GM18868 (cell line): Measurements from ENCODE around the gene CYP11A1.

Source experiments
- ATAC-seq: cut with Tn5 transposase; IDR thresholded peaks from one replicate; pipeline ENCODE4 v1.9.1; 2021; ENCODE audit warnings: mild to moderate bottlenecking, moderate library complexity; ENCODE audit not compliant: unreplicated experiment

CYP11A1 gene

DNA sequence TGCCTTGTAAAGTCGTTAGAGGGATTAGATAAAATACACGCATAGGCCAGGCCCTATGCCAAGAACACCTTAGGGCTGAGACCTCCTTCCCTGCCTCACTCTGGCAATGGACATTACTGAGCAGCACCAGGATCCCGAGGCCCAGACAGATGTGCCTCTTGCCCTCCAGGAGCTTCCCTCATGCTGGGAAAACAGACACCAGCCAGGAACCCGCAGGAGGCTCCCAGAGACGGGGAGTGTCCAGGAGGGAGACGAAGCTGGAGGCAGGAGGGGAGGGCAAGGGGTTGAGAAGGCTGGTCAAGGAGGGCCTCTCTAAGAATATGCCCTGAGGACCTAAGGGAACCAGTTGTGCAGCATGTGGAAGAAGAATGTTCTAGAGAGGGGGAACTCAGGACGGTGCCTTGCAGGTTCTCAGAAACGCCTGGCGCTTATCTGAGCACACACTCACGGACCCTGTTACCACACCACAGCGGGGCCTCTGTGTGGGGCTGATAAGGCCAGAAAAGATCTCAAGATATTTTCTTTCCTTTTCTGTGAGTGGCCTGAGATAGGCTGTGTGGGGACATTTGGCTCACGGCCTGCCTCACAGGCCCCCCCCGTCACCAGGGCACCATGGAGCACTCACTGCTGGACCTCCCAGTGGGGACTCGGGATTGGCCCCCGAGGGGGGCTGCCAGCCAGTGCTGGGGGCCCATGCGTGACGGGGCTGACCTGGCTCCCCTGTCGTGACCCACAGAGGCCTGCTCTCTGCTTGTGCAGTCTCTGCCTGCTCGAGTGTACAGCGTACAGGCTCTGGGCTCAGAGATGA, 22.0 kb upstream of the CYP11A1 start:
- ATAC-seq: no peak

DNA sequence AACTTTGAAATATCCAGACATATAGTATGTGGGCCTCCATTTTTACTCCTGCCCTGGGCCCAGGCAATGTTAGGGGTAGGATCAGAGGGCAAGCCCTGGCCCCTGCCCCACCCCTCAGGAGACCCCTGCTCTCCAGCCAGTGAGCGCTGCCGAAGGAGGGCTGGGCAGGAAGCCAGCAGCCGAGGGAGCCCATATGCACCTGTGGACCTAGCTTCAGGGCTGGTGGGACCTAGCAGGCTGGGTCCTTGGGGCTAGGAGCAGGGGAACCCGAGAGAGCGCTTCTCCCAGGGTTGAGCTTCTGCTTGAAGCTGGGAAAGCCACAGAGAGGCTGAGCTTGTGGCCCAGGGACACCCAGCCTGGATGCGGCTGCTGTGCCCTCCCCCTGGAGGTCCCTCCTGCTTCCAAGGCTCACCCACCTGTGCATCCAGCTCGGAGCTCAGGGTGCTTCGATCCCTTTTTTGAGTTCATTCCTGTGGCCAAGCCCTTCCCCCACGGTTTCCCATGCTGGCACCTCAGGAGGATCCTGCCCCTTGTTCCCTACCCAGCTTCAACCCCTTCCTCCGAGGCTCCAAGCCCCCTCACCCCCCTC, 21.0 kb upstream of the CYP11A1 start:
- no peak for ATAC-seq

DNA sequence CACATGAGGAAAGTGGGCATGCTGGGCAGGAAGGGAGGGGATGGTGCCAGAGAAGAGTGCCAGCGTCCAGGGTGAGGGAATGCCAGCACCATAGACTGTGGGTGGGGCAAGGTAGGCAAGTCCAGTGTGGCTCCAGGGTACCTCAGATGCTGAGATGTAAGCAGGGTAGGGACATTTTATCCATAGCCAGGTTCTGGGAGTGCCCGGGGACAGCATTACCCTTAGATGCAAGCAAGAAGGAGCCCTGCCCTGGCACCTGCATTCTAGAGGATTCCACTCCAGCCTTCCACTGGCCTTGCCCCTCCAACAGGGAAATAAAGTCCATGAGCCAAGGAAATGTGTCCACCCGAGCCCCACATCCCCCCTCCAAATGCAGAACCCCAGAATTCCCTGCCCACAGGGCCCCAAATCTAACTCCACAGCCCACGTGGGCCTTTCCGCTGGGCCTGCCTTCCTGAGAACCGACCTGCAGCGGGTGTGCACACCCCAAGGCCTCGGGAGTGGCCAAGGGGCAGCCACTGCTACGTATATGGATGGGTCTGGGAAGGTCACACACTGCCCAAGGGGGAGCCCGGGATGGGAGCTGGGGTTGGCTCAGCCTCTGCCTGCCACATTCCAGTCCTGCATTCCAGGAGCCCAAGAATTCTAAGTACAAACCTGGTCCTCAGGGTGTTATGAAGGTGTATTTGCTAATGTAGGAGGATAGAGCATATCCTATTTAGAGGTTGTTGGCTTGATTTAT, 20.3 kb upstream of the CYP11A1 start:
- no peak for ATAC-seq

- ATAC-seq: no peak
Measured at GRCh38 chr15:74387141-74387541, 19.7 kb upstream of the CYP11A1 start.

DNA sequence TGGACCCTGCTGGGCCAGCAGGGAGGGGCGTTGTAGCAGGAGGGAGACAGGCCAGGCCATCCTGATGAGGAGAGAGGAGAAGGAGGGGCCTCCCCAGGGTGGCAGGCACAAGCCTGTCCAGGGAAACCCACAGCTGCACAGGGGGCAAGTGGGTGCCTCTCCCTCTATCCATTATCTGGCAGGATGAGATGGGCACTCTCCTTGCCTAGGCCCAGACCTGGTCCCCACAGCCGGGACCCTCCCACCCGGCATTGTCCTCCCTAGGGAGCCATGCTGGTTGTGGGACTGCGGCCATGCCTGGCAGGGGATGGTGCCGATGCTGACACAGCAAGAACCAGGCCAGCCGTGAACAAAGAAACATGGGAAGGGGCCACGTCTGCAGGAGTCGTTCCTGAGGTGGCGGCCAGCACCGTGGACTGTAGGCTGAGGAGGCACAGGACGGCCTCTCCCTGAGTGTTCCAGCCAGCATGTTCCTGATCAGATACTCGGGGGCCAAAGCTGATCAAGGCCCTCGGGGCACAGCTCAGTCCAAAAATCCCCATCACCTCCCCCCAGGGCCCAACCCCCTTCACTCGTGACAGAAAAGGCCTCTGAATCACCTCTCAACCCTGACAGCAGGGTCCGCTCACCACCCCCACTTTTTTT, 19.2 kb upstream of the CYP11A1 start:
- ATAC-seq: no peak

DNA sequence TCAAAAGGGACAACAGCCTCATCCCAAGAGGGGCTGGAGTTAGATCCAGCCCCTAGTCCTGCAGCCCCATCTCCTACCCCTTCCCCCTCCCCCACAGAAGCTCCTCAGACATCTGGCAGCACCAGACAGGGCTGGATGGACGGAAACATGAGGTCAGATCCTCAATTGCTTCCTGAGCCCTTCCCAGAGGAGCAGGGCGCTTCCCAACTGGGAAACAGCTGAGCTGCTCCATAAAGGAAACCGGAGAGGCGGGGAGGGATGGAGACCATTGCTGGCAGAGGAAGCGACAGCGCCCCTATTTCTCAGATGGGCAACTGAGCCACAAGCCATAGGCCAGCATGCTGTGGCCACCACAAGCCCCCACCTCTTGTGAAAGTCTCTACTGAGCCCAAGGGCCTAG, 18.3 kb upstream of the CYP11A1 start:
- ATAC-seq: no peak

- peak; percentile 60 for ATAC-seq
Measured at GRCh38 chr15:74384881-74385643, 17.6 kb upstream of the CYP11A1 start.

- ATAC-seq: no peak
Measured at GRCh38 chr15:74384566-74384880, 17.1 kb upstream of the CYP11A1 start.

DNA sequence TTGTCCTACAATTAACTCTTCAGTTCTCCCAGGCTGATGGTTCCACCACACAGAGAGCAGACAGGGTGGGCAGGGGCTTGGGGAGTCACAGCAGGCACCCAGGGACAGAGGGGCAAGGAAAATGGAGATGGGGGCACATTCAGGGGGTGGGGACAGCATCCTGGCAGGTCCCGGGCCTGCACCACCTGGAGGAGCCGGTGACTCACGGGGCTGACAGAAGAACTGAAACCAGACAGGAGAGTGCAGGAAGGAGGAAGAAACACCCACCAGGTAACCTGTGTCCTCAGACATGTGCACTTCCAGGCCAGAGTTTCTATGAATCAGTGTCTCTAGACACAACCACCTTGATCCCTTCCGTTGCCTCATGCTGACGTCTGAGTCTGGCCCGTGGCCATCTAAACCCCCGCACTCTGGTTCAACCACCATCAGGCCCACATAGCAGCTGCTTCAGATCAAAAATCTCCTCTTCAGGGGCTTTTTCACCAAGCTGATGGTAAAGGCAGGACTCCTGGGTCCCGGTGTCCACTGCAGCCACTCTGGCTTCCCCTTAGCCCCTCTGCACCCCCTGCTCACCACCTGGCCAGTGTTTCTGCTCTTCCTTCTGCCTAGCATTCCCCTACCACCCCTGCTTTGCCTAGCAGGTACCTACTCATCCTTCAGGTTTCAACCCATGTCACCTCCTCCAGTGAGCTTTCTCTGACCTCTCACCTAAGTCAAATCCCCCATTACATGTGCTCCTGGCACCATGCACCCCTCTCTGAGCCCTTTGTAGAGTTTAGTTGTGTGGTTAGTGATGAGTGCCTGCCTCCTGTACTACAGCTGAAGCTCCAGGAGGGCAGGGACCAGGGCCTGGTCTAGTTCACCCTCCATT, 16.5 kb upstream of the CYP11A1 start:
- ATAC-seq: peak; percentile 49

- ATAC-seq: peak; percentile 4
Measured at GRCh38 chr15:74383286-74383685, 15.8 kb upstream of the CYP11A1 start.

- ATAC-seq: no peak
Measured at GRCh38 chr15:74382004-74382816, 14.8 kb upstream of the CYP11A1 start.

DNA sequence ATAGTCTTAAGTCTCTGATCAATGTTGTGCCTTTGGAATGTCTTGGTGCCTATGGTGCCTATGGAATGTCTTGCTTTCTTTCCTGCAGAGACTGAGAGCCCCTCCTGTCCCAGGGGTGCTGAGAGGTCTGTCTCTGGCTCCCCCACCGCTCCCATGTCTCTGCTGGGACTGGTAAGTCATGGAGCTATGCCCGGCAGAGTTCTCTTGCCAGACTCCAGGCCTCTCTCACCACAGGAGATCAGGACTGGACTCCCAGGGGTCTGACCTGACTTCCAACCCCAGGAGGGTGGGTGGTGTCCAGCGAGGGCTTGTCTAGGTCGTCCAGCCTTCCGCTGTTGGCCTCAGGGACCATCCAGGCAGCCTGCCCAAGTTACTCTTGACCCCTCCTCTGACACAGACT, 14.0 kb upstream of the CYP11A1 start:
- ATAC-seq: no peak

- no peak for ATAC-seq
Measured at GRCh38 chr15:74381190-74381453, 13.7 kb upstream of the CYP11A1 start.

GRCh38 chr15:74380361-74381189, 13.1 kb upstream of the CYP11A1 start:
- no peak for ATAC-seq

DNA sequence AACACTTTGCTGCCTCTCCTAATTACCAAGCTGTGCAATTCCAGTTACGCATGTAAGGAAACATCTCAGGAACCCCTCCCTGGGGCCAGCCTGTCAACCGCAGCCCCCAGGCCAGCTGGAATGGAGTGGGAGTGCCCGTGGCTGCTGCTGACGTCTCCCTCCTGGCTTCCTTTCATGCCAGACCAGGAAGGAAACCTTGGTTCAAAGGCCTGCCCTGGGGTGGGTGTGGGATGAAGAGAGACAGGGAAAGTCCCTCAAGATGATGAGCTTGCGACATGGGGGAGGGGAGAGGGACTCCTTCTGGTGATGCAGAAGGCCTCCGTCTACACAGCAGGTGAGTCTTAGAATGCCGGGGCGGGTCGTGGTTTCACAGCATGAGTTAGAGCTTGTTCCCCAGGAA, 11.4 kb upstream of the CYP11A1 start:
- no peak for ATAC-seq

- ATAC-seq: no peak
Measured at GRCh38 chr15:74377831-74378766, 10.7 kb upstream of the CYP11A1 start.

- no peak for ATAC-seq
Measured at GRCh38 chr15:74376825-74377581, 9.6 kb upstream of the CYP11A1 start.
